Endodermal cell (in vitro differentiated cells): Measurements from ENCODE around the gene EXOC1. TPM values are rescaled to one million over a fixed set of nuclear protein-coding genes. Genes with fewer than 3 reads are reported as not detected.

ENCODE experiments used
- DNase-seq: peaks from one replicate; pipeline ENCODE4 v3.0.0-alpha.2; 2017
- H3K27ac ChIP-seq: 2 replicates; pipeline ENCODE4 v1.5.1; 2013; ENCODE audit warnings: mild to moderate bottlenecking, low read depth, low read length, moderate library complexity
- H3K27me3 ChIP-seq: 2 replicates; pipeline ENCODE4 v1.6.1; 2013; ENCODE audit warnings: mild to moderate bottlenecking, low read length, moderate library complexity; ENCODE audit not compliant: insufficient read depth, control insufficient read depth, poor library complexity, severe bottlenecking
- H3K36me3 ChIP-seq: 2 replicates; pipeline ENCODE4 v1.7.0; 2013; ENCODE audit warnings: mild to moderate bottlenecking, low read length, moderate library complexity; ENCODE audit not compliant: control insufficient read depth, insufficient read depth
- H3K4me1 ChIP-seq: one replicate; pipeline ENCODE4 v1.7.0; 2013; ENCODE audit warnings: low read length; ENCODE audit not compliant: control insufficient read depth, insufficient read depth
- H3K4me3 ChIP-seq: 2 replicates; pipeline ENCODE4 v1.5.1; 2013; ENCODE audit warnings: mild to moderate bottlenecking, low read length, moderate library complexity
- H3K9ac ChIP-seq: 2 replicates; pipeline ENCODE4 v1.6.1; 2013; ENCODE audit warnings: mild to moderate bottlenecking, low read length, moderate library complexity; ENCODE audit not compliant: poor library complexity, severe bottlenecking; ENCODE audit errors: extremely low read depth
- H3K9me3 ChIP-seq: 2 replicates; pipeline ENCODE4 v1.6.1; 2013; ENCODE audit warnings: mild to moderate bottlenecking, low read length, moderate library complexity; ENCODE audit not compliant: control insufficient read depth
- H3K27ac Mint-ChIP-seq: 2 replicates; pipeline ENCODE4 v1.8.0; 2020; ENCODE audit warnings: mixed read lengths
- H3K27me3 Mint-ChIP-seq: 2 replicates; pipeline ENCODE4 v1.8.0; 2021; ENCODE audit warnings: mild to moderate bottlenecking, mixed read lengths; ENCODE audit not compliant: insufficient read depth
- H3K36me3 Mint-ChIP-seq: 2 replicates; pipeline ENCODE4 v1.8.0; 2020; ENCODE audit warnings: low read depth, mixed read lengths
- H3K4me1 Mint-ChIP-seq: 2 replicates; pipeline ENCODE4 v1.8.0; 2020; ENCODE audit warnings: mixed read lengths
- H3K4me3 Mint-ChIP-seq: 2 replicates; pipeline ENCODE4 v1.8.0; 2020; ENCODE audit warnings: mild to moderate bottlenecking, moderate library complexity, mixed read lengths
- H3K9me3 Mint-ChIP-seq: 2 replicates; pipeline ENCODE4 v1.8.0; 2020; ENCODE audit warnings: mild to moderate bottlenecking, mixed read lengths
- WGBS, 2 experiments: methylation state at CpG; one replicate each; pipeline versions ENCODE4 v1.1.5 to v1.1.7; 2013; ENCODE audit warnings: missing lambda C conversion rate in 2 of 2, mixed read lengths in 1 of 2; ENCODE audit not compliant: insufficient coverage in 1 of 2, insufficient read length in 1 of 2; 5-methylcytosine and 5-hydroxymethylcytosine counted together
- total RNA-seq, 2 donors: library from RNA; stranded (reverse); fragmentation: NEBNext Ultra II Directional in 1 of 2; extraction: Animal tissue kit (Norgen Biotek cat#: 25700) in 1 of 2; gene quantifications; 2 replicates in 1 of 2; 3 replicates in 1 of 2; pipeline ENCODE4 v1.2.1, GENCODE V29; 2021
- TF ChIP-seq, protein P1 (sequence below): fragments of 200-600 bp; sonication (generic); conservative IDR thresholded peaks from 2 replicates; pipeline ENCODE4 v1.5.0; 2021; ENCODE audit warnings: antibody characterized with exemption, mild to moderate bottlenecking

EXOC1 gene
- total RNA-seq, 2 donors from 2014 or later: 26.5 to 26.9 TPM

DNA sequence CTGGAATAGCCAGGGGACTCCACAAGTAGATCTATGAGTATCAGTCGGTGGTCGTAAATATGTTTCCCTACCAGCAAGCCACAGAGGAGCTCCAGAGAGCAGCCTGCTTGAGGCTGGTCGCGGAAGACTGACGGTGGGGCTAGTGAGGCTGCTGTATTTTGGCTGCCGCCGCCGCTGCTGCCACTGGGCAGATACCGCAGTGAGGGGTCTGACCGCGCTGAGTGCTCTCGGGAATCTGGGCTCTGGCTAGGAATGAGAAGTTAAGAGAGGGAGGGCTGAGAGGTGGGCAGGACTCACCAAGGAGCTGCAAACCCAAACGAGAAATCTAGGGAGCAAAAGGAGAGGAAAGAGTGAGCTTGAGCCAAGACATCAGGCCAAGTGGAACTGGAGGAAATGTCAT is 33.8 kb upstream of the EXOC1 start, which contains the start of gene EXOC1L:
Gene EXOC1L (plus strand): TSS at position 157 of the 400 bp plus-strand sequence. CDS start 237 bp downstream, at position 394.
- Histone ChIP-seq H3K4me1 (no peaks in the 10 kb centered on the region), H3K4me3 (peak within 1 kb of the TSS; percentile 52), H3K27ac (no peak within 1 kb of the TSS), H3K9me3 (peaks cover 7% of the 10 kb centered on the region), H3K27me3 (no peaks in the 10 kb centered on the region), H3K9ac (no peak within 1 kb of the TSS), H3K36me3 (no peaks in the 10 kb centered on the region)
- H3K9me3 Mint-ChIP-seq: no peaks in the 10 kb centered on the region
- TF ChIP-seq, protein P1, sequence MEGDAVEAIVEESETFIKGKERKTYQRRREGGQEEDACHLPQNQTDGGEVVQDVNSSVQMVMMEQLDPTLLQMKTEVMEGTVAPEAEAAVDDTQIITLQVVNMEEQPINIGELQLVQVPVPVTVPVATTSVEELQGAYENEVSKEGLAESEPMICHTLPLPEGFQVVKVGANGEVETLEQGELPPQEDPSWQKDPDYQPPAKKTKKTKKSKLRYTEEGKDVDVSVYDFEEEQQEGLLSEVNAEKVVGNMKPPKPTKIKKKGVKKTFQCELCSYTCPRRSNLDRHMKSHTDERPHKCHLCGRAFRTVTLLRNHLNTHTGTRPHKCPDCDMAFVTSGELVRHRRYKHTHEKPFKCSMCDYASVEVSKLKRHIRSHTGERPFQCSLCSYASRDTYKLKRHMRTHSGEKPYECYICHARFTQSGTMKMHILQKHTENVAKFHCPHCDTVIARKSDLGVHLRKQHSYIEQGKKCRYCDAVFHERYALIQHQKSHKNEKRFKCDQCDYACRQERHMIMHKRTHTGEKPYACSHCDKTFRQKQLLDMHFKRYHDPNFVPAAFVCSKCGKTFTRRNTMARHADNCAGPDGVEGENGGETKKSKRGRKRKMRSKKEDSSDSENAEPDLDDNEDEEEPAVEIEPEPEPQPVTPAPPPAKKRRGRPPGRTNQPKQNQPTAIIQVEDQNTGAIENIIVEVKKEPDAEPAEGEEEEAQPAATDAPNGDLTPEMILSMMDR: peak; percentile 60
- peak within 1 kb of the TSS; percentile 22 for H3K4me3 Mint-ChIP-seq
- WGBS, 2 experiments: 4 to 6% methylated on average over 11 to 13 of the region's 13 CpGs
- peak; percentile 95 for DNase-seq
- H3K4me1 Mint-ChIP-seq: peaks cover 8% of the 10 kb centered on the region
- H3K27me3 Mint-ChIP-seq: no peaks in the 10 kb centered on the region
- peak within 1 kb of the TSS; percentile 46 for H3K27ac Mint-ChIP-seq
- no peaks in the 10 kb centered on the region for H3K36me3 Mint-ChIP-seq

GRCh38 chr4:55820279-55820678 is 33.2 kb upstream of the EXOC1 start:
- Mint-ChIP-seq H3K27ac (no peak overlapping the region), H3K27me3 (no peaks in the 10 kb centered on the region), H3K9me3 (no peaks in the 10 kb centered on the region), H3K4me1 (peaks cover 8% of the 10 kb centered on the region), H3K4me3 (no peak overlapping the region), H3K36me3 (no peaks in the 10 kb centered on the region)
- WGBS, 2 experiments: 80 to 88% methylated on average over 1 to 2 of the region's 2 CpGs
- Histone ChIP-seq H3K9ac (no peak overlapping the region), H3K9me3 (peaks cover under 1% of the 10 kb centered on the region), H3K4me3 (peak overlapping the region; percentile 52), H3K4me1 (no peaks in the 10 kb centered on the region), H3K36me3 (no peaks in the 10 kb centered on the region), H3K27ac (no peak overlapping the region), H3K27me3 (no peaks in the 10 kb centered on the region)
- TF ChIP-seq, protein P1: no peak
- DNase-seq: no peak

DNA sequence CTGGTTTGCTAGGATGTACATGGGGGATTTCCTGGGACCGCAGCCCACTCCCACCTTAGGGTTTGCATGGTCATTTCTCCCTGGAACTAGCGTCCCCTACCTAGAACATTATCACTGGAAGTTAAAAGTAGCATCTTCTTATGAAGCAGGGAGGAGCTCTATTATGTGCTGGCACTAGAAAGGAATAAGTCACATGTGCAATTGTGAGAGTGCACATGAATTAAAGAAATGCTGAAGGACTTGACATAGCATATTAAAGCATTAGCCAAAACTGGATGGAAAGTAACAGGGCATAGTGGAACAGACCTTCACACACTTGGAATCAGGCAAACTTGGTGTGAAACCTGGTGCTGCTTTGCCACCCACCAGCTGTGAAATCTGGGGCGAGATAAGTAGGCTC is 31.1 kb upstream of the EXOC1 start:
- Mint-ChIP-seq H3K9me3 (no peaks in the 10 kb centered on the region), H3K4me1 (peaks cover 8% of the 10 kb centered on the region), H3K4me3 (no peak overlapping the region), H3K27ac (no peak overlapping the region), H3K27me3 (no peaks in the 10 kb centered on the region), H3K36me3 (no peaks in the 10 kb centered on the region)
- Histone ChIP-seq H3K36me3 (no peaks in the 10 kb centered on the region), H3K27me3 (no peaks in the 10 kb centered on the region), H3K4me3 (no peak overlapping the region), H3K9ac (no peak overlapping the region), H3K9me3 (no peaks in the 10 kb centered on the region), H3K27ac (no peak overlapping the region), H3K4me1 (no peaks in the 10 kb centered on the region)
- WGBS, 2 experiments: 97% methylated on average over 3 of the region's 3 CpGs; no CpG with 5 or more reads in 1 of the 2 experiments
- TF ChIP-seq, protein P1: no peak
- no peak for DNase-seq
